Smooth muscle cell (in vitro differentiated cells): ENCODE data around the gene OSBPL3. TPM values are rescaled to one million over a fixed set of nuclear protein-coding genes. Genes with fewer than 3 reads are reported as not detected.

Source experiments
- DNase-seq: peaks from one replicate; lab custom pipeline; 2025; ENCODE audit not compliant: unreplicated experiment; lab: John Stamatoyannopoulos, UW
- H2AFZ ChIP-seq: fragments of 200-600 bp; sonication (generic); 2 replicates; pipeline ENCODE4 v1.6.0; 2016; ENCODE audit warnings: antibody characterized with exemption, low read depth, mild to moderate bottlenecking
- H3F3A ChIP-seq: fragments of 200-600 bp; sonication (generic); 2 replicates; pipeline ENCODE4 v1.6.0; 2017; ENCODE audit warnings: antibody characterized with exemption, low read depth
- H3K27ac ChIP-seq: fragments of 200-600 bp; sonication (generic); 2 replicates; pipeline ENCODE4 v1.5.1; 2016; ENCODE audit warnings: low read depth, mild to moderate bottlenecking
- H3K27me3 ChIP-seq: fragments of 200-600 bp; sonication (generic); 2 replicates; pipeline ENCODE4 v1.6.1; 2016; ENCODE audit warnings: low read depth, mild to moderate bottlenecking
- H3K36me3 ChIP-seq: fragments of 200-600 bp; sonication (generic); 2 replicates; pipeline ENCODE4 v1.5.1; 2016; ENCODE audit warnings: low read depth
- H3K4me1 ChIP-seq: fragments of 200-600 bp; sonication (generic); 2 replicates; pipeline ENCODE4 v1.5.1; 2016; ENCODE audit warnings: low read depth
- H3K4me2 ChIP-seq: fragments of 200-600 bp; sonication (generic); 2 replicates; pipeline ENCODE4 v1.6.0; 2016; ENCODE audit warnings: mild to moderate bottlenecking
- H3K4me3 ChIP-seq: fragments of 200-600 bp; sonication (generic); 2 replicates; pipeline ENCODE4 v1.5.1; 2016; ENCODE audit warnings: mild to moderate bottlenecking
- H3K79me2 ChIP-seq: fragments of 200-600 bp; sonication (generic); 2 replicates; pipeline ENCODE4 v1.6.0; 2016; ENCODE audit warnings: low read depth, mild to moderate bottlenecking
- H3K9ac ChIP-seq: fragments of 200-600 bp; sonication (generic); 2 replicates; pipeline ENCODE4 v1.6.0; 2016; ENCODE audit warnings: low read depth
- H3K9me3 ChIP-seq: fragments of 200-600 bp; sonication (generic); replicated peaks from 2 replicates; pipeline ENCODE4 v1.5.1; 2016; ENCODE audit warnings: low read depth
- H4K20me1 ChIP-seq: fragments of 200-600 bp; sonication (generic); 2 replicates; pipeline ENCODE4 v1.6.0; 2016; ENCODE audit warnings: low read depth
- CTCF ChIP-seq: fragments of 200-600 bp; sonication (generic); IDR thresholded peaks from 2 replicates; pipeline ENCODE4 v1.5.1; 2017; ENCODE audit warnings: borderline replicate concordance, mild to moderate bottlenecking, antibody characterized with exemption; ENCODE audit not compliant: insufficient read depth, poor library complexity, severe bottlenecking
- WGBS: methylation state at CpG from one replicate; pipeline ENCODE4 v1.1.7; 2016; ENCODE audit warnings: low lambda C conversion rate; 5-methylcytosine and 5-hydroxymethylcytosine counted together
- polyA plus RNA-seq: library from polyadenylated mRNA; unstranded; fragments of >200 nt; fragmentation: Nextera tagmentation; extraction: Ambion mirVana; gene quantifications from 2 replicates; pipeline ENCODE4 v1.2.1, GENCODE V29; 2016
- total RNA-seq: library from RNA; depleted of rRNA; stranded (reverse); fragments of >200 nt; gene quantifications from 2 replicates; pipeline ENCODE4 v1.2.3, GENCODE V29; 2014

OSBPL3 gene
- total and polyA plus RNA-seq, 2 experiments from 2014 or later, result 6.2 to 16.3 TPM

DNA sequence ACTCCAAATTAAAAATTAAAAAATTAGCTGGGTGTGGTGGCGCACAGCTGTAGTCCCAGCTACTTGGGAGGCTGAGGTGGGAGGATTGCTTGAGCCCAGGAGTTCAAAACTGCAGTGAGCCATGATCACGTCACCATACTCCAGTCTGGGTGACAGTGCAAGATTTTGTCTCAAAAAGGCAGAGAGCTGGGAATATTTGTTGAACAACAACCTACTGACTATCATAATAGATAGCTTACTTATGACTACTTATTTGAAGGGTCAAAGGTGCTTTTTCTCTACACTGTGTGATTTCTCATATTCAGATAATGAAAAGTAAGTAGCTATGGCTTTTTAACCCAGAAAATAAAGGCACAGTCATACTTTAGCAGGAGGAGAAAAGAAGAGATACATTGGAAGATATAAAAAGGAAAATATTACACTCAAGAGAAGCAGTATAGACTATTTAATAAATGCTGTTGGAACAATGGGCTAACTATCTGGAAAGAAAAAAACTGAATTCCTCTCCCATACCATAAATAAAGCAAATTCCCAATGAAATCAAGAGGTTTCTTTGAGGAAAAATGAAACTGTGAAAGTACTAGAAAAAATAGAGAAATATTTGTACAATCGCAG lies 229.4 kb downstream of the OSBPL3 start:
- WGBS, result over 99% methylated on average over 3 of the region's 3 CpGs
- H3K36me3 ChIP-seq, result no peaks in the 10 kb centered on the region
- H4K20me1 ChIP-seq, result no peaks in the 10 kb centered on the region
- H3K9me3 ChIP-seq, result no peaks in the 10 kb centered on the region
- H3K4me2 ChIP-seq, result no peak overlapping the region
- H3K27ac ChIP-seq, result no peak overlapping the region
- H3K4me3 ChIP-seq, result no peak overlapping the region
- TF ChIP-seq CTCF, result no peak
- H3K79me2 ChIP-seq, result no peaks in the 10 kb centered on the region
- no peak overlapping the region for H3K9ac ChIP-seq
- H3K27me3 ChIP-seq, result no peaks in the 10 kb centered on the region
- no peaks in the 10 kb centered on the region for H3F3A ChIP-seq
- peaks cover 7% of the 10 kb centered on the region for H3K4me1 ChIP-seq
- H2AFZ ChIP-seq, result no peak overlapping the region
- DNase-seq, result no peak

GRCh38 chr7:24748521-24748920 lies 231.5 kb downstream of the OSBPL3 start:
- Histone ChIP-seq H3K9ac (no peak overlapping the region), H3K9me3 (no peaks in the 10 kb centered on the region), H3K4me3 (no peak overlapping the region), H2AFZ (no peak overlapping the region), H3K27me3 (no peaks in the 10 kb centered on the region), H4K20me1 (no peaks in the 10 kb centered on the region), H3K79me2 (no peaks in the 10 kb centered on the region), H3K36me3 (no peaks in the 10 kb centered on the region), H3K27ac (no peak overlapping the region), H3K4me1 (peaks cover 7% of the 10 kb centered on the region), H3F3A (no peaks in the 10 kb centered on the region), H3K4me2 (no peak overlapping the region)
- TF ChIP-seq CTCF, result no peak
- no peak for DNase-seq
- WGBS, result 100% methylated on average over 2 of the region's 2 CpGs

Other genes starting within 250 kb of the OSBPL3 start
- 17.1 and 19.6 TPM in 2 replicates for gene GSDME, start 222.7 kb downstream of the OSBPL3 start, total RNA-seq
- gene GSDME, start 222.7 kb downstream of the OSBPL3 start, polyA plus RNA-seq, result 14.8 and 26.3 TPM in 2 replicates
- gene CYCS, start 145.1 kb upstream of the OSBPL3 start, total RNA-seq, result 80.8 and 100 TPM in 2 replicates
- 145 and 154 TPM in 2 replicates for gene CYCS, start 145.1 kb upstream of the OSBPL3 start, polyA plus RNA-seq
- not detected in 2 replicates for gene NPVF, start 248.3 kb upstream of the OSBPL3 start, total RNA-seq
- gene NPVF, start 248.3 kb upstream of the OSBPL3 start, polyA plus RNA-seq, result not detected in 2 replicates